ENCODE measurements around the gene CD55.
"Not testable (repeated sequence)": the region's sequence is repeated elsewhere in the genome, so short reads cannot be mapped to it uniquely, and the experiment has no call there.

The CD55 gene

GRCh38 chr1:207318072-207318619 is 3.3 kb upstream of the CD55 start:
- Histone ChIP-seq H3K4me1 (ENCODE audit: control insufficient read depth, low read length) (peaks cover 44% of the 10 kb centered on the region), H3K79me2 (ENCODE audit: control insufficient read depth, low read length) (peaks cover 14% of the 10 kb centered on the region), H3K27ac (ENCODE audit: low read depth, low read length) (peak overlapping the region; percentile 14), H3K9me3 (ENCODE audit: control insufficient read depth, insufficient read depth, low read length) (no peaks in the 10 kb centered on the region), H4K20me1 (ENCODE audit: control insufficient read depth, insufficient read depth, low read depth, low read length) (no peaks in the 10 kb centered on the region), H3F3A (ENCODE audit: control insufficient read depth, insufficient read depth) (peaks cover 12% of the 10 kb centered on the region), H3K27me3 (ENCODE audit: control insufficient read depth, low read length) (no peaks in the 10 kb centered on the region), H3K4me2 (ENCODE audit: low read length) (no peak overlapping the region), H3K36me3 (ENCODE audit: control insufficient read depth, low read length) (peaks cover 13% of the 10 kb centered on the region), H3K9me2 (replicated peaks; ENCODE audit: control insufficient read depth, low read length) (no peaks in the 10 kb centered on the region), H3K4me3 (ENCODE audit: low read length) (no peak overlapping the region)
- TF ChIP-seq EZH2phosphoT487 (IDR thresholded peaks at IDR 0.05; ENCODE audit: borderline replicate concordance, low read length) (no peak), CTCF (IDR thresholded peaks at IDR 0.05; ENCODE audit: low read depth, low read length, poor library complexity, severe bottlenecking) (no peak)

GRCh38 chr1:207319199-207319598 is 2.3 kb upstream of the CD55 start:
- Histone ChIP-seq H3K9me3 (ENCODE audit: control insufficient read depth, insufficient read depth, low read length) (no peaks in the 10 kb centered on the region), H3K4me2 (ENCODE audit: low read length) (no peak overlapping the region), H3K9me2 (replicated peaks; ENCODE audit: control insufficient read depth, low read length) (no peaks in the 10 kb centered on the region), H4K20me1 (ENCODE audit: control insufficient read depth, insufficient read depth, low read depth, low read length) (no peaks in the 10 kb centered on the region), H3K27me3 (ENCODE audit: control insufficient read depth, low read length) (no peaks in the 10 kb centered on the region), H3K79me2 (ENCODE audit: control insufficient read depth, low read length) (peaks cover 24% of the 10 kb centered on the region), H3K4me1 (ENCODE audit: control insufficient read depth, low read length) (peaks cover 49% of the 10 kb centered on the region), H3K36me3 (ENCODE audit: control insufficient read depth, low read length) (peaks cover 23% of the 10 kb centered on the region), H3K27ac (ENCODE audit: low read depth, low read length) (no peak overlapping the region), H3F3A (ENCODE audit: control insufficient read depth, insufficient read depth) (peaks cover 12% of the 10 kb centered on the region), H3K4me3 (ENCODE audit: low read length) (no peak overlapping the region)
- TF ChIP-seq EZH2phosphoT487 (IDR thresholded peaks at IDR 0.05; ENCODE audit: borderline replicate concordance, low read length) (no peak), CTCF (IDR thresholded peaks at IDR 0.05; ENCODE audit: low read depth, low read length, poor library complexity, severe bottlenecking) (no peak)

- not testable (repeated sequence) for H3K9me2 ChIP-seq (replicated peaks; ENCODE audit: control insufficient read depth, low read length); H3K4me2 ChIP-seq (ENCODE audit: low read length); H3K27me3 ChIP-seq (ENCODE audit: control insufficient read depth, low read length); H3K27ac ChIP-seq (ENCODE audit: low read depth, low read length); H3K4me3 ChIP-seq (ENCODE audit: low read length); H3K9me3 ChIP-seq (ENCODE audit: control insufficient read depth, insufficient read depth, low read length); H4K20me1 ChIP-seq (ENCODE audit: control insufficient read depth, insufficient read depth, low read depth, low read length)
- Histone ChIP-seq H3K4me1 (ENCODE audit: control insufficient read depth, low read length) (peaks cover 49% of the 10 kb centered on the region), H3K79me2 (ENCODE audit: control insufficient read depth, low read length) (peaks cover 24% of the 10 kb centered on the region), H3F3A (ENCODE audit: control insufficient read depth, insufficient read depth) (peaks cover 12% of the 10 kb centered on the region), H3K36me3 (ENCODE audit: control insufficient read depth, low read length) (peaks cover 32% of the 10 kb centered on the region)
Observed at GRCh38 chr1:207320105-207320504, 1.4 kb upstream of the CD55 start.

GRCh38 chr1:207321790-207322645 is 540 bp downstream of the CD55 start:
- TF ChIP-seq CTCF (IDR thresholded peaks at IDR 0.05; ENCODE audit: low read depth, low read length, poor library complexity, severe bottlenecking), result no peak
- TF ChIP-seq EZH2phosphoT487 (IDR thresholded peaks at IDR 0.05; ENCODE audit: borderline replicate concordance, low read length), result no peak
- Histone ChIP-seq H3K27me3 (ENCODE audit: control insufficient read depth, low read length) (no peaks in the 10 kb centered on the region), H4K20me1 (ENCODE audit: control insufficient read depth, insufficient read depth, low read depth, low read length) (no peaks in the 10 kb centered on the region), H3K27ac (ENCODE audit: low read depth, low read length) (peak overlapping the region; percentile 86), H3K4me3 (ENCODE audit: low read length) (peak overlapping the region; percentile 95), H3K36me3 (ENCODE audit: control insufficient read depth, low read length) (peaks cover 51% of the 10 kb centered on the region), H3K79me2 (ENCODE audit: control insufficient read depth, low read length) (peaks cover 24% of the 10 kb centered on the region), H3F3A (ENCODE audit: control insufficient read depth, insufficient read depth) (peaks cover 12% of the 10 kb centered on the region), H3K4me2 (ENCODE audit: low read length) (peak overlapping the region; percentile 91), H3K9me2 (replicated peaks; ENCODE audit: control insufficient read depth, low read length) (no peaks in the 10 kb centered on the region), H3K9me3 (ENCODE audit: control insufficient read depth, insufficient read depth, low read length) (no peaks in the 10 kb centered on the region), H3K4me1 (ENCODE audit: control insufficient read depth, low read length) (peaks cover 33% of the 10 kb centered on the region)
